ENCODE data around the gene IL21.

The IL21 gene

DNA sequence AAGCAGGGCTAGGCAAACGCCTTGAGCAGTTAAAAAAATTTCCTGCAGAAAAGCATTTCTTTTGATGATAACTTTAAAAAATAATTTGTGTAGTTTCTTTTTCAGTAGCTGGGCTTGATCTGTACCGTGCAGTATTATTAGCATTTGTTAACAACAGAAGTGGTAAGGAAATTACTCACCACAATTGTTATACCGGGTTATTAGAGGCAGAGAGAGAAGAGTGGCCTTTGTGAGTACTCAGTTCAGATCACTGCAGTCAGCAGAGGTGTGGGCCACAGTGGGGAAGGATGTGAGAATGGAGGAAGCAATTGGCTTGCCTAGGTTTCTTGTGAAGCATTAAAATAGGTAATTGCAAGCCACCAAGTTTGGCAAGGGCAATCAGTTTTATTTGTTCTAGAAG is 14.3 kb upstream of the IL21 start:
- DNase-seq (ENCODE audit: insufficient read length, low spot score) (no peak), FAIRE-seq (no peak)

DNA sequence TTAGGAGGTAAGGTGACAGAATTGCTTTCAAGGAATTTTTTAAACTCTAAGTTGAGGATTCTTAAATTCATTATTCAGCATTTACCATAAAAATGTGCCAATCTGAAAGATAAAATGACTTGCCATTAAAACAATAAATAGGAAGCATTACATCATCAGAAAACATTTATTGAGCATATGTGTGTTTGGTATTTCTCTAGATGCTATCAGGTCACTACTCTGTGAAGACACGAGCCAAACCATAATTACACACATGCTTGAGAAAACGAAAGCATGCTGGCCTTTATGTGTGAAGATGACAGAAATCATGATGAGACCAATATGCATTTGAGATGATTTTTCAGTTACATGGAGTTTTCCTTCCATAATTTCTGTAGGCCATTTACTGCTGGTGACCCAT is 12.3 kb upstream of the IL21 start:
- DNase-seq (ENCODE audit: insufficient read length, low spot score) (no peak), FAIRE-seq (no peak)

GRCh38 chr4:122632396-122633143 is 11.7 kb upstream of the IL21 start:
- FAIRE-seq (no peak), DNase-seq (ENCODE audit: insufficient read length, low spot score) (no peak)

- no peak for DNase-seq (ENCODE audit: insufficient read length, low spot score)
- no peak for FAIRE-seq
These were observed 4.3 kb upstream of the IL21 start for GRCh38 chr4:122625156-122625555.

GRCh38 chr4:122624205-122624604 is 3.3 kb upstream of the IL21 start:
- FAIRE-seq (peak; percentile 54), DNase-seq (ENCODE audit: insufficient read length, low spot score) (no peak)

- FAIRE-seq, result no peak
These were observed 2.8 kb upstream of the IL21 start for GRCh38 chr4:122623637-122624166.

GRCh38 chr4:122622400-122622799 is 1.5 kb upstream of the IL21 start:
- FAIRE-seq, result no peak

More at GRCh38 chr4:122623637-122624166, 2.8 kb upstream of the IL21 start:
- no peak for DNase-seq (ENCODE audit: insufficient read length, low spot score)

GRCh38 chr4:122619611-122620010 is 1.3 kb downstream of the IL21 start:
- FAIRE-seq (no peak), DNase-seq (ENCODE audit: insufficient read length, low spot score) (no peak)

More at GRCh38 chr4:122622400-122622799, 1.5 kb upstream of the IL21 start:
- DNase-seq (ENCODE audit: insufficient read length, low spot score), result no peak

- FAIRE-seq (no peak), DNase-seq (ENCODE audit: insufficient read length, low spot score) (no peak)
These were observed 3.0 kb downstream of the IL21 start for GRCh38 chr4:122617597-122618593.

DNA sequence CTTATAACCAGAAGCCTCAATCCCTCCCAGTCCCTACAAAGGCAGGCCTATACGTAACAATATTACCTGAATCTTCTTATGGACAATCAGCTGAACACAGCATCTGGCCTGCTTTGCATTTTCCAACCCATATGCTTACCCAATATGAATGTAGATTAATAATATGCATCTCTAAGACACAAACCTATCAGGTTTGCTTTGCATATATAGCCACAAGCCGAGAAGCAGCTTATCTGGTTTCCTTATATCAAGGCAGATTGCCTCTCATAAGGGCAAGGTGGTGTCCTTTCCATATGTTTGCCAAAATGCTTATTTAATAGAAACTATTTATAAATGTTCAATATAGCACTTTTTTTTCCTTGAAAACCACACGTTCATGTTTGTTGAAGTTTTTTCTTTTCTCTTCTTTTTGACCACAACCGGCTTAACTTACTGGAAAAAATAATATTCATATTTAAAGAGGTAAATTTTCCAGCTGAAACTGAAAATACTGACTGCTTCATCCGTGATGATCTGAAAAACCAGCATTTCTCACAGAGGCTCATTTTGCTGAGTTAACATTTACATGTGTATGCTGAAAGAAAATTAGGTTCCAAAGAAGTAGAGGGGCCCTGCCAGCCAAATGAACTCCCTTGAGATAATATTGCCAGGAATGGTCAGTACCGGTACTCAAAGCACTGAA is 3.8 kb downstream of the IL21 start:
- no peak for FAIRE-seq
- DNase-seq (ENCODE audit: insufficient read length, low spot score), result no peak

GRCh38 chr4:122614621-122615020 is 6.2 kb downstream of the IL21 start:
- FAIRE-seq, result no peak
- DNase-seq (ENCODE audit: insufficient read length, low spot score), result no peak

GRCh38 chr4:122612540-122612939 is 8.3 kb downstream of the IL21 start:
- no peak for DNase-seq (ENCODE audit: insufficient read length, low spot score)

GRCh38 chr4:122606364-122607043 is 14.4 kb downstream of the IL21 start:
- DNase-seq (ENCODE audit: insufficient read length, low spot score) (no peak), FAIRE-seq (no peak)

More at GRCh38 chr4:122612540-122612939, 8.3 kb downstream of the IL21 start:
- no peak for FAIRE-seq

DNA sequence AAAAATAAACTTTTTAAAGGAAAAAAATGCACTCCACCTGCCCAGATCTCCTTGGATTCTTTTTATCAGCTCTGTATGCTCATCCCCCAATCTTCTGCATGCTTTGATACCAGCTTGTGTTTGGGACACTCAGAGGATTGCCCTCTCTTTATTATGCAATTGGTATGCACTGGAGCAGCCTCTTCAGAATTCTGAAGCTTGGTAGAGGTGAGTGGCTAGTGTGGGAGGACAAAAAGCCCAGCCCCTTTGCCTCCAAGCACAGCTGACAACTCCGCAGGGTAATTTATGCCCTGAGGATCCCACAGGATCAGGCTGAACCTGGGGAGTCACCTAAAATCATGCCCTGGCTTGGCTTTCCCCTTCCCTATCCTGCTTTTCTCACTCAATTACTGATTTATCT is 16.7 kb downstream of the IL21 start:
- FAIRE-seq (no peak), DNase-seq (ENCODE audit: insufficient read length, low spot score) (no peak)

DNA sequence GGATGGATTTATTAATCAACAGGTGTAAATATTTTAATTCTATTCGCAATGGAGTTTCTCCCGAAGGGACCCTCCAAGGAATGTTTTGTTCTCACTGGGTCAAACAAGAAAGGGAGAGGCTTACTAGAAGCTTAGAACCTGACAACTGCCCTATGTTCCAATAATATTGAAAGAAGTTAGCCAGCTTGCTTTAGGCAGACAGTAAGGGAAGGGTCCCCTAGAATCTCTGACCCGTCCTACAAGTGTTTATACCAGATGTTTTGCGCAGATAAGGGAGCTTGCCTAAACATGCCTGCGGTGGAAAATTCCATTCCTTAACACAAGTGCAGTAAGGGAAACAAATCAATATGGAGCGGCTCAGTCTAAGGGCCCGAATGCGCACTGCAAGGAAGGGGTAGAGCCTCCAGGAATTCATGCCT is 17.7 kb downstream of the IL21 start:
- FAIRE-seq (no peak), DNase-seq (ENCODE audit: insufficient read length, low spot score) (no peak)

- FAIRE-seq (no peak), DNase-seq (ENCODE audit: insufficient read length, low spot score) (no peak)
These were observed 18.4 kb downstream of the IL21 start for GRCh38 chr4:122602277-122603142.

GRCh38 chr4:122591196-122591595 is 29.7 kb downstream of the IL21 start:
- FAIRE-seq (no peak), DNase-seq (ENCODE audit: insufficient read length, low spot score) (no peak)

GRCh38 chr4:122588453-122589238 is 32.2 kb downstream of the IL21 start:
- FAIRE-seq (no peak), DNase-seq (ENCODE audit: insufficient read length, low spot score) (no peak)
